Endothelial cell of umbilical vein (primary cell): ENCODE measurements around the gene SLC19A1. TPM values are rescaled to one million over a fixed set of nuclear protein-coding genes. Genes with fewer than 3 reads are reported as not detected.
A peak's percentile ranks its signal among the peaks of the same experiment; 100 is the strongest.

ENCODE experiments used
- BruUV-seq: library from RNA; stranded (reverse); fragments of 400-500 nt; replicated peaks from 2 replicates; lab custom pipeline; 2021; lab: Mats Ljungman, UMichigan
- CTCF ChIA-PET: fragments of 300-600, 350-600 bp; sonication (Branson Sonifier 250); formaldehyde crosslinking; loops from one replicate; lab custom pipeline; 2021; ENCODE audit warnings: antibody characterized with exemption, inconsistent platforms; lab: Charles Lee
- POLR2A ChIA-PET: fragments of 300-600, 350-600 bp; sonication (Branson Sonifier 250); formaldehyde crosslinking; loops from one replicate; lab custom pipeline; 2021; ENCODE audit warnings: antibody characterized with exemption, inconsistent platforms; lab: Charles Lee
- DNase-seq: peaks from one replicate; pipeline ENCODE4 v3.0.0-alpha.2; 2011; ENCODE audit warnings: low read depth, low spot score
- FAIRE-seq: peaks from 2 replicates; lab custom pipeline; 2011; peaks lifted over from hg19 to GRCh38; lab: Jason Lieb, UNC
- H2AFZ ChIP-seq: 2 replicates; pipeline ENCODE4 v1.6.0; 2012; ENCODE audit warnings: low read depth, low read length, control low read depth, inconsistent platforms
- H3K27ac ChIP-seq: 2 replicates; pipeline ENCODE4 v1.5.1; 2011; ENCODE audit warnings: low read depth, mild to moderate bottlenecking, control low read depth, low read length, moderate library complexity; ENCODE audit not compliant: insufficient read depth
- H3K27me3 ChIP-seq, 2 experiments: 2 replicates each; pipeline versions ENCODE4 v1.6.0 to v1.6.1; 2011; ENCODE audit warnings: low read length in 2 of 2, mixed read lengths in 1 of 2; ENCODE audit not compliant: control insufficient read depth in 2 of 2, insufficient read depth in 2 of 2
- H3K36me3 ChIP-seq, 2 experiments: 2 replicates in 1 of 2; 3 replicates in 1 of 2; pipeline ENCODE4 v1.5.1; 2011; ENCODE audit warnings: low read length in 2 of 2, mild to moderate bottlenecking in 1 of 2, moderate library complexity in 1 of 2; ENCODE audit not compliant: control insufficient read depth in 2 of 2, insufficient read depth in 2 of 2; ENCODE audit errors: extremely low read depth in 1 of 2
- H3K4me1 ChIP-seq: 3 replicates; pipeline ENCODE4 v1.5.1; 2011; ENCODE audit warnings: mild to moderate bottlenecking, low read length; ENCODE audit not compliant: control insufficient read depth, insufficient read depth; ENCODE audit errors: extremely low read depth
- H3K4me2 ChIP-seq: 2 replicates; pipeline ENCODE4 v1.6.1; 2011; ENCODE audit warnings: low read length, control low read depth, mixed read lengths; ENCODE audit not compliant: insufficient read depth
- H3K4me3 ChIP-seq, 3 experiments: fragments of 200-600 bp in 1 of 3; sonication (generic), shearing (Covaris generic) in 1 of 3; replicated peaks in 1 of 3; 2 replicates each; pipeline ENCODE4 v1.5.1; 2011 to 2016; ENCODE audit warnings: control low read depth in 3 of 3, low read length in 3 of 3, mild to moderate bottlenecking in 2 of 3, inconsistent platforms in 1 of 3, low read depth in 1 of 3, moderate library complexity in 1 of 3; ENCODE audit not compliant: insufficient read depth in 1 of 3
- H3K79me2 ChIP-seq: 2 replicates; pipeline ENCODE4 v1.6.0; 2012; ENCODE audit warnings: low read length, inconsistent platforms; ENCODE audit not compliant: control insufficient read depth, insufficient read depth
- H3K9ac ChIP-seq: replicated peaks from 2 replicates; pipeline ENCODE3; 2011; ENCODE audit warnings: low read length, control low read depth; ENCODE audit not compliant: insufficient read depth; ENCODE audit errors: extremely low read depth
- H3K9me1 ChIP-seq: replicated peaks from 3 replicates; pipeline ENCODE4 v1.6.0; 2011; ENCODE audit warnings: mild to moderate bottlenecking, low read length; ENCODE audit not compliant: control insufficient read depth, insufficient read depth; ENCODE audit errors: extremely low read depth
- H3K9me3 ChIP-seq: replicated peaks from 2 replicates; pipeline ENCODE4 v1.5.1; 2012; ENCODE audit warnings: low read length, inconsistent platforms; ENCODE audit not compliant: control insufficient read depth, insufficient read depth
- H4K20me1 ChIP-seq: replicated peaks from 2 replicates; pipeline ENCODE3; 2011; ENCODE audit warnings: mild to moderate bottlenecking, low read length; ENCODE audit not compliant: control insufficient read depth, insufficient read depth; ENCODE audit errors: extremely low read depth
- CTCF ChIP-seq, 2 donors: IDR thresholded peaks; 1 replicate in 1 of 2; 2 replicates in 1 of 2; pipeline ENCODE4 v1.5.1; 2011; ENCODE audit warnings: low read length in 2 of 2, mild to moderate bottlenecking in 2 of 2, moderate library complexity in 2 of 2, control low read depth in 1 of 2, inconsistent platforms in 1 of 2, low read depth in 1 of 2; ENCODE audit not compliant: insufficient read depth in 1 of 2; ENCODE audit errors: extremely low read depth in 1 of 2
- EZH2 ChIP-seq: IDR thresholded peaks from 2 replicates; pipeline ENCODE4 v1.6.1; 2012; ENCODE audit warnings: borderline replicate concordance, low read depth, mild to moderate bottlenecking, moderate library complexity, low read length, inconsistent platforms; ENCODE audit not compliant: severe bottlenecking
- FOS ChIP-seq: IDR thresholded peaks from 2 replicates; pipeline ENCODE4 v1.6.1; 2011; ENCODE audit warnings: mild to moderate bottlenecking, low read length, moderate library complexity, borderline replicate concordance; ENCODE audit not compliant: insufficient read depth
- GATA2 ChIP-seq: IDR thresholded peaks from 2 replicates; pipeline ENCODE4 v1.7.0; 2011; ENCODE audit warnings: low read depth, mild to moderate bottlenecking, moderate library complexity, mixed read lengths, low read length; ENCODE audit not compliant: insufficient read length, insufficient read depth
- JUN ChIP-seq: IDR thresholded peaks from 2 replicates; pipeline ENCODE4 v1.6.1; 2011; ENCODE audit warnings: borderline replicate concordance, low read depth; ENCODE audit not compliant: insufficient read length, insufficient read depth
- MAX ChIP-seq: IDR thresholded peaks from 2 replicates; pipeline ENCODE4 v1.6.1; 2011; ENCODE audit not compliant: insufficient read depth, insufficient read length
- MYC ChIP-seq: IDR thresholded peaks from one replicate; pipeline ENCODE4 v1.6.1; 2011; ENCODE audit warnings: mild to moderate bottlenecking, low read depth, low read length
- POLR2A ChIP-seq: IDR thresholded peaks from 2 replicates; pipeline ENCODE4 v1.6.1; 2012; ENCODE audit warnings: low read depth, mild to moderate bottlenecking, control low read depth, low read length
- POLR2AphosphoS5 ChIP-seq: IDR thresholded peaks from 2 replicates; pipeline ENCODE4 v1.6.1; 2012; ENCODE audit warnings: low read depth, mild to moderate bottlenecking, control low read depth, low read length, moderate library complexity; ENCODE audit not compliant: insufficient read depth
- dilution Hi-C: fragments of 300-500 bp; cut with MboI; formaldehyde crosslinking; loops from one replicate; pipeline ENCODE4 v1.15.0; 2019; ENCODE audit warnings: low sequenced_read_pairs; ENCODE audit not compliant: extremely low pct_ligation_motif_present
- intact Hi-C: fragments of 100-400 bp; cut with micrococcal nuclease; formaldehyde crosslinking; loops from one replicate; pipeline ENCODE4 v1.10.0; 2022
- polyA plus RNA-seq, 4 experiments: library from polyadenylated mRNA; depleted of rRNA in 3 of 4; stranded (reverse) in 3 of 4; unstranded in 1 of 4; fragments of >200 nt; gene quantifications; 2 replicates each; pipeline versions ENCODE4 v1.2.1 to v1.2.3, GENCODE V29; 2011 to 2012; ENCODE audit warnings: missing spikeins in 1 of 4
- total RNA-seq: library from RNA; stranded (reverse); gene quantifications from 2 replicates; pipeline ENCODE4 v1.2.3, GENCODE V29; 2021

The SLC19A1 gene
- total and polyA plus RNA-seq, 2 donors (not counting 3 experiments of a cell fraction or from before 2014, with no cell fraction given): 36.3 to 54.6 TPM

- peak overlapping the region; percentile 48 to 74 (median 70) for H3K4me3 ChIP-seq
- H4K20me1 ChIP-seq: no peaks in the 10 kb centered on the region
- intact Hi-C loops: loop anchor here (1.0 kb wide), 2 partner anchors 262 to 266 kb away; no protein-coding TSS in a partner anchor
- H3K4me1 ChIP-seq: peaks cover 28% of the 10 kb centered on the region
- H3K79me2 ChIP-seq: no peaks in the 10 kb centered on the region
- peak overlapping the region; percentile 65 for H2AFZ ChIP-seq
- FAIRE-seq: peak; percentile 72
- DNase-seq: peak; percentile 75
- no peaks in the 10 kb centered on the region for H3K9me3 ChIP-seq
- CTCF ChIA-PET: interaction anchor here (2.7 to 3.5 kb wide), 2 partner anchors 264 to 326 kb away, joined by 38 to 46 read pairs; no protein-coding TSS in a partner anchor
- no peak for TF ChIP-seq JUN
- TF ChIP-seq CTCF (IDR thresholded peaks at IDR 0.05; ENCODE audit: extremely low read depth in 1 of 2, insufficient read depth in 1 of 2, low read depth in 1 of 2, low read length in 2 of 2): peak; percentile 70 to 85
- peak; percentile 20 for TF ChIP-seq POLR2A
- peak; percentile 20 for TF ChIP-seq POLR2AphosphoS5
- no peak for TF ChIP-seq EZH2
- no peak for TF ChIP-seq MYC
- no peak for TF ChIP-seq GATA2
- no peak for TF ChIP-seq FOS
- TF ChIP-seq MAX: no peak
- H3K36me3 ChIP-seq: no peaks in the 10 kb centered on the region
- dilution Hi-C loops: no loop called here
- peak overlapping the region; percentile 67 for H3K9ac ChIP-seq
- no peaks in the 10 kb centered on the region for H3K9me1 ChIP-seq
- POLR2A ChIA-PET: no interaction called here
- peak overlapping the region; percentile 39 for H3K27ac ChIP-seq
- peak overlapping the region; percentile 70 for H3K4me2 ChIP-seq
- H3K27me3 ChIP-seq: peaks cover 0 to 5% of the 10 kb centered on the region in 2 experiments
- BruUV-seq: no TSS peak
Measured at GRCh38 chr21:45554477-45555175, 12.4 kb upstream of the SLC19A1 start.
